K562 (cell line): ENCODE measurements around the gene CLTB. TPM values are rescaled to one million over a fixed set of nuclear protein-coding genes. Genes with fewer than 3 reads are reported as not detected.

ENCODE experiments used
- ATAC-seq: fragments of 200-7000 bp; cut with Tn5 transposase; 3 replicates; pipeline ENCODE4 v1.9.1; 2020; ENCODE audit warnings: moderate library complexity
- BruUV-seq: library from RNA; stranded (reverse); fragments of 400-500 nt; replicated peaks from 2 replicates; lab custom pipeline; 2021; lab: Mats Ljungman, UMichigan
- CTCF ChIA-PET: fragments of 300-600 bp; formaldehyde crosslinking; extraction: SDS; loops from one replicate; lab custom pipeline; 2021; ENCODE audit warnings: low intra/inter-chr PET ratio; lab: Yijun Ruan, JAX
- POLR2A ChIA-PET: fragments of 300-600, 350-650 bp; sonication (Branson Sonifier 250); formaldehyde crosslinking; extraction: SDS; loops from one replicate; lab custom pipeline; 2021; ENCODE audit warnings: antibody characterized with exemption, inconsistent platforms; lab: Yijun Ruan, JAX
- DNase-seq, 4 experiments: peaks; one replicate each; pipeline versions ENCODE4 v3.0.0 to v3.0.0-alpha.2; 2011 to 2018; ENCODE audit warnings: low spot score in 3 of 4, mixed read lengths in 3 of 4; ENCODE audit errors: extremely low read depth in 1 of 4
- FAIRE-seq: peaks from 2 replicates; lab custom pipeline; 2011; peaks lifted over from hg19 to GRCh38; lab: Jason Lieb, UNC
- H2AFZ ChIP-seq: 2 replicates; pipeline ENCODE4 v1.6.0; 2011; ENCODE audit warnings: low read depth, low read length, control low read depth, inconsistent platforms
- H3K27ac ChIP-seq: fragments of 200-600 bp; 3 replicates; pipeline ENCODE4 v1.8.0; 2011; ENCODE audit warnings: low read depth, mild to moderate bottlenecking, control low read depth, inconsistent platforms, low read length, moderate library complexity, mixed read lengths; ENCODE audit errors: extremely low read depth
- H3K27me3 ChIP-seq, 2 experiments: fragments of 300-600 bp in 1 of 2; 2 replicates in 1 of 2; 3 replicates in 1 of 2; pipeline versions ENCODE4 v1.6.0 to v1.8.0; 2011; ENCODE audit warnings: inconsistent platforms in 2 of 2, low read length in 2 of 2, mild to moderate bottlenecking in 1 of 2, mixed read lengths in 1 of 2, moderate library complexity in 1 of 2; ENCODE audit not compliant: control insufficient read depth in 2 of 2, insufficient read depth in 2 of 2
- H3K36me3 ChIP-seq: fragments of 300-600 bp; 3 replicates; pipeline ENCODE4 v1.8.0; 2011; ENCODE audit warnings: mild to moderate bottlenecking, low read length, inconsistent platforms; ENCODE audit not compliant: control insufficient read depth, insufficient read depth
- H3K4me1 ChIP-seq, 2 experiments: fragments of 200-600 bp in 1 of 2; replicated peaks in 1 of 2; 2 replicates in 1 of 2; 3 replicates in 1 of 2; pipeline versions ENCODE4 v1.5.1 to v1.8.0; 2011; ENCODE audit warnings: inconsistent platforms in 2 of 2, low read length in 2 of 2, mild to moderate bottlenecking in 1 of 2, mixed read lengths in 1 of 2, moderate library complexity in 1 of 2; ENCODE audit not compliant: control insufficient read depth in 2 of 2, insufficient read depth in 2 of 2
- H3K4me2 ChIP-seq: 2 replicates; pipeline ENCODE4 v1.6.1; 2011; ENCODE audit warnings: low read length, control low read depth, inconsistent platforms, mixed read lengths; ENCODE audit not compliant: insufficient read depth
- H3K4me3 ChIP-seq: fragments of 200-600 bp; sonication (generic), shearing (Covaris generic); 2 replicates; pipeline ENCODE4 v1.5.1; 2016; ENCODE audit warnings: control low read depth, inconsistent platforms
- H3K79me2 ChIP-seq: fragments of 200-600 bp; 3 replicates; pipeline ENCODE4 v1.8.0; 2011; ENCODE audit warnings: low read length, inconsistent platforms; ENCODE audit not compliant: control insufficient read depth, insufficient read depth
- H3K9ac ChIP-seq, 2 experiments: 2 replicates each; pipeline versions ENCODE4 v1.6.0 to v1.6.1; 2011; ENCODE audit warnings: low read depth in 2 of 2, low read length in 2 of 2, control low read depth in 1 of 2, inconsistent platforms in 1 of 2, mild to moderate bottlenecking in 1 of 2, mixed read lengths in 1 of 2; ENCODE audit not compliant: insufficient read depth in 1 of 2
- H3K9me1 ChIP-seq: one replicate; pipeline ENCODE4 v1.6.0; 2011; ENCODE audit warnings: inconsistent platforms, mild to moderate bottlenecking, low read length, moderate library complexity; ENCODE audit not compliant: control insufficient read depth, insufficient read depth
- H3K9me3 ChIP-seq: replicated peaks from 2 replicates; pipeline ENCODE4 v1.5.1; 2011; ENCODE audit warnings: low read depth, low read length, inconsistent platforms; ENCODE audit not compliant: control insufficient read depth, insufficient read depth
- H4K20me1 ChIP-seq: replicated peaks from 2 replicates; pipeline ENCODE4 v1.6.1; 2011; ENCODE audit warnings: low read length, inconsistent platforms, mixed read lengths; ENCODE audit not compliant: control insufficient read depth, insufficient read depth
- ARID4B ChIP-seq: sonication (generic); formaldehyde crosslinking; IDR thresholded peaks from 2 replicates; pipeline ENCODE4 v1.8.0; 2022; ENCODE audit warnings: mild to moderate bottlenecking, missing genetic modification reagents
- ZNF121 ChIP-seq: sonication (generic); formaldehyde crosslinking; conservative IDR thresholded peaks from 2 replicates; pipeline ENCODE4 v1.8.0; 2022; ENCODE audit warnings: missing genetic modification reagents
- WGBS: fragments of 100-300 bp; shearing (Covaris generic); methylation state at CpG from one replicate; pipeline ENCODE4 v1.1.6; 2016; ENCODE audit warnings: low coverage, mixed read lengths; ENCODE audit not compliant: insufficient coverage; ENCODE audit errors: missing lambda C conversion rate; 5-methylcytosine and 5-hydroxymethylcytosine counted together
- in situ Hi-C: fragments of 300-500 bp; cut with MboI; formaldehyde crosslinking; loops from 4 replicates; pipeline ENCODE4 v1.15.0; 2018; ENCODE audit warnings: inconsistent platforms, mixed read lengths
- intact Hi-C: fragments of 100-400 bp; cut with micrococcal nuclease; formaldehyde crosslinking; loops from 2 replicates; pipeline ENCODE4 v1.14.2; 2022
- polyA plus RNA-seq, 8 experiments: library from polyadenylated mRNA; depleted of rRNA in 4 of 8; stranded (reverse) in 5 of 8; unstranded in 3 of 8; fragments of >200 nt; fragmentation: Nextera tagmentation in 2 of 8; fragmentation: Illumina TruSeq in 1 of 8; extraction: Ambion mirVana in 2 of 8; extraction: Trizol in 1 of 8; gene quantifications; 2 replicates each; pipeline versions ENCODE4 v1.2.1 to v1.2.3, GENCODE V29; 2011 to 2014; ENCODE audit warnings: inconsistent platforms in 1 of 8, missing spikeins in 1 of 8
- total RNA-seq, 7 experiments: library from RNA; depleted of rRNA in 6 of 7; stranded (reverse); fragments of >200 nt in 6 of 7; fragmentation: Illumina TruSeq in 2 of 7; extraction: Trizol in 2 of 7; gene quantifications; 2 replicates each; pipeline versions ENCODE4 v1.2.1 to v1.2.3, GENCODE V29; 2011 to 2021; ENCODE audit warnings: low replicate concordance in 1 of 7

Gene CLTB
- total and polyA plus RNA-seq, 9 of the 15 experiments (the other 6 are each of a cell fraction or from before 2014, with no cell fraction given): 1.8 to 117 (median 39.0) TPM

- no TSS peak for BruUV-seq
- H3K27ac ChIP-seq: no peak overlapping the region
- DNase-seq: no peak
- ATAC-seq: no peak
- H3K79me2 ChIP-seq: peaks cover 70% of the 10 kb centered on the region
- in situ Hi-C loops (no loop called here), intact Hi-C loops (no loop called here)
- POLR2A ChIA-PET: interaction anchor here (0.6 to 1.2 kb wide), 3 partner anchors 10 to 53 kb away, joined by 3 to 4 read pairs (median 3); partner anchors contain the start of gene FAF2
- WGBS: 91% methylated on average over 3 of the region's 3 CpGs
- H4K20me1 ChIP-seq: peaks cover 3% of the 10 kb centered on the region; the same call in 1 of the 2 replicates
- H2AFZ ChIP-seq: no peak overlapping the region
- H3K36me3 ChIP-seq: peaks cover 21% of the 10 kb centered on the region; the same call in 2 of the 3 replicates
- FAIRE-seq: no peak
- H3K27me3 ChIP-seq: no peaks in the 10 kb centered on the region
- peak; percentile 82 for TF ChIP-seq ZNF121 (CRISPR knock-in tag)
- no peak for TF ChIP-seq ARID4B
- H3K9me1 ChIP-seq: no peaks in the 10 kb centered on the region
- H3K9ac ChIP-seq: no peak overlapping the region
- CTCF ChIA-PET: no interaction called here
- H3K9me3 ChIP-seq: no peaks in the 10 kb centered on the region
- H3K4me3 ChIP-seq: no peak overlapping the region
- H3K4me2 ChIP-seq: no peak overlapping the region
- H3K4me1 ChIP-seq: no peaks in the 10 kb centered on the region
These were observed 42.7 kb upstream of the CLTB start for GRCh38 chr5:176458904-176459561.
